Ramos (cell line): ENCODE measurements around the gene SYNPO.

Experiments
- in situ Hi-C: fragments of 300-500 bp; cut with MboI; formaldehyde crosslinking; loops from one replicate; pipeline ENCODE4 v1.14.3; 2022; ENCODE audit warnings: low sequenced_read_pairs; ENCODE audit not compliant: unreplicated experiment

Gene SYNPO, protein sequence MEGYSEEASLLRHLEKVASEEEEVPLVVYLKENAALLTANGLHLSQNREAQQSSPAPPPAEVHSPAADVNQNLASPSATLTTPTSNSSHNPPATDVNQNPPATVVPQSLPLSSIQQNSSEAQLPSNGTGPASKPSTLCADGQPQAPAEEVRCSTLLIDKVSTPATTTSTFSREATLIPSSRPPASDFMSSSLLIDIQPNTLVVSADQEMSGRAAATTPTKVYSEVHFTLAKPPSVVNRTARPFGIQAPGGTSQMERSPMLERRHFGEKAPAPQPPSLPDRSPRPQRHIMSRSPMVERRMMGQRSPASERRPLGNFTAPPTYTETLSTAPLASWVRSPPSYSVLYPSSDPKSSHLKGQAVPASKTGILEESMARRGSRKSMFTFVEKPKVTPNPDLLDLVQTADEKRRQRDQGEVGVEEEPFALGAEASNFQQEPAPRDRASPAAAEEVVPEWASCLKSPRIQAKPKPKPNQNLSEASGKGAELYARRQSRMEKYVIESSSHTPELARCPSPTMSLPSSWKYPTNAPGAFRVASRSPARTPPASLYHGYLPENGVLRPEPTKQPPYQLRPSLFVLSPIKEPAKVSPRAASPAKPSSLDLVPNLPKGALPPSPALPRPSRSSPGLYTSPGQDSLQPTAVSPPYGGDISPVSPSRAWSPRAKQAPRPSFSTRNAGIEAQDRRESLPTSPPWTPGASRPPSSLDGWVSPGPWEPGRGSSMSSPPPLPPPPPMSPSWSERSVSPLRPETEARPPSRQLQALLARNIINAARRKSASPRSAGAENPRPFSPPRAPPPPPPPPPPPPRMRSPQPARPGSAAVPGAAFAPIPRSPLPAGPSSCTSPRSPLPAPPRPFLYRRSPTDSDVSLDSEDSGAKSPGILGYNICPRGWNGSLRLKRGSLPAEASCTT

DNA sequence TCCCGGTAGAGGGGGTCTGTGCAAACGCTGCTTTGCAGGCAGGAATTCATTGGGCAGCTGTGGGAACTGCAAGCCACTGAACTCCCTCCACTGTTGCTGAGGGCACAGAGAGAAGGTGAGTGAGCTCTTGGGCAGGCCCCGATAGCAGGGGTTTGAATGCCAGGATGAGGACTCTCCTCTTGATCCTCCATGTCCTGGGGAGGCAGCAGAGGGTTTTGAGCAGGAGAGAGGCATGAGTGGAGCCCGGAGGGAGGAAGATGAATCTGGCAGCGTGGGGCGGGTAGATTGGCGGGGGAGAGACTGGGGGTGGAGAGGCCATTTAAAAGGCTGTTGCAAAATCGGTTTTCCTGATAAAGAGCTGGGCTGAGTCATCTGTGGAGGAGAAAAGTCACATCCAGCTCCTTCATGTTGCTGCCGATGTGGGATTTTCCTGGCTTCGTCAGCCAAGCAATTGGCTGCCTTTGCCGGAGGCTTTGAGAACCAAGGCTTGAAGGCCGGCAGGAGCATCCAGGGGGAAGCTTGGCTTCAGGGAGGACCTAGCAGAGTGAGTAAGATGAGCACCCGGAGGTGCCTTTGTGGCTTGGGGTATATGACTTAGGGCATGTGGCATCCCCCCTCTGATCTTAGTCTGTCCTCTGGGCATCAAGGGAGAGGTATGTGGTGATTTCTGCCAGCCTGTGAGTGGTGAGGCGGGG is at the start of gene SYNPO:
SYNPO (plus strand) TSS at position 350 of the 695 bp plus-strand sequence. CDS start 7,616 bp downstream, outside the sequence.
- in situ Hi-C loops, result no loop called here

DNA sequence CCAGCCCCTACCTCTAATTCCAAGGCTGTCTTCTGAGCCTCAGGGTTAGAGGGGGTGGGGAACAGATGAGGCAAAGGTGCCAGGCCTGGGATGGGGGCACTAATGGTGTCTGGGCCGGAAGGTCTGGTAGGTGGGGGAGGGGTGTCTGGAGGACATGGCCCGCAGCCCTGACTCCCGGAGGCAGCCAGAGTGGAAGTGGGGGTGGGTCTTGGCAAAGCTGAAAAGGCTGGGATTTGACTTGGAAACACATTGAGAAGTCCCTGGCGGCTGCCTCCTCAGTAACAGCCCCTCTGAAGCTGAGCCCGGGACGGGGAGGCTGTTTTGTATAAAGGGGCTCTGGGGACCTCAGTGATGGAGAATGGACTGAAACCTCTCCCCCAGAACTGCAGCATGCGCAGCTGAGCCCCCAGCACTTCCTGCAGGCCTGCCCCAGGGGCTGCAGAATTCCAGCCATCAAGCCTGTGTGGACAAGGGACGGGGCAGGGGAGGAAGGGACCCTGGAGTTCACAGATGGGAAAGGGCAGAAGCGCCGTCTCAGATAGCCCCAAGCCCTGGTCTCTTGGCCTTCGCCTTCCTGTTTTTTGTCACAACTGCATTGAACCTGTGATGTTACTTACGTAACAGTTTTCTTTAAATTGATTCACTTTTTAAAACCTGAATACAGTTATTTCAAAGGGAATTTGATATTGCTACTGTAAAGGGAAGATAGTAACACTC is 49.3 kb upstream of the SYNPO start:
- in situ Hi-C loops, result no loop called here

DNA sequence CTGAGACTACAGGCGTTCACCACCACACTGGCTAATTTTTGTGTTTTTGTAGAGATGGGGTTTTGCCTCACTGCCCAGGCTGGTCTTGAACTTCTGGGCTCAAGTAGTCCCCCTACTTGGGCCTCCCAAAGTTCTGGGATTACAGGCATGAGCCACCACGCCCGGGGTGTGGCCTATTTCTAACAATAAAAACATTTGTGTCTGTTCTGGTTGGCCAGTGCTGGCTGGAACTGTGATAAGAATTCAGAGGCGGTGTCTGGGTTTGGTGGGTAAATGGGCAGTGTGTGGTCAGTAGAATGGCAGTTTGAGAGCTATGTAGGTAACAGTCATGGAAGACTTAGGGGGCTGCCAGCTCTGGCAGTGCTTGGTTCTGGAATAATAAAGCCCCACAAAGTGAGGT is 46.9 kb upstream of the SYNPO start:
- in situ Hi-C loops, result no loop called here

DNA sequence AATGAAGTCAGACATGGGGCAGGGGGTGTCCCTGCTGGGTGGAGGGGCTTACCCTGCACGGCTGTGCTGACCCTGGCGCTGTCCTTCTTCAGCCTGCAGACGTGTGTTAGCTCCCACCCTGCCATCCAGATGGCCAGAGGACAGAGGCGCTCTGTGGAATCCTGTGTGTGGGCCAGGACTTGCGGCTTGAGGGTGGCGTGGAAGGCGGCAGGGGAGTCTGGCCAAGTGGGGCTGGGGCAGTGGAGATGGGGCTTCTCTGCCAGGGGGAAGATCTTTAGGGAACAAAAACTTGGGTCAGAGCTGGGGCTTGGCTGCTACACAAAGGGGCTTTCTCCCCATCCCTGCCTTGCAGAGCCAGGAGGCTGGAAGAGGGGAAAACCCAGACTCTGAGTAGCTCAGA is 46.5 kb upstream of the SYNPO start:
- in situ Hi-C loops, result no loop called here

DNA sequence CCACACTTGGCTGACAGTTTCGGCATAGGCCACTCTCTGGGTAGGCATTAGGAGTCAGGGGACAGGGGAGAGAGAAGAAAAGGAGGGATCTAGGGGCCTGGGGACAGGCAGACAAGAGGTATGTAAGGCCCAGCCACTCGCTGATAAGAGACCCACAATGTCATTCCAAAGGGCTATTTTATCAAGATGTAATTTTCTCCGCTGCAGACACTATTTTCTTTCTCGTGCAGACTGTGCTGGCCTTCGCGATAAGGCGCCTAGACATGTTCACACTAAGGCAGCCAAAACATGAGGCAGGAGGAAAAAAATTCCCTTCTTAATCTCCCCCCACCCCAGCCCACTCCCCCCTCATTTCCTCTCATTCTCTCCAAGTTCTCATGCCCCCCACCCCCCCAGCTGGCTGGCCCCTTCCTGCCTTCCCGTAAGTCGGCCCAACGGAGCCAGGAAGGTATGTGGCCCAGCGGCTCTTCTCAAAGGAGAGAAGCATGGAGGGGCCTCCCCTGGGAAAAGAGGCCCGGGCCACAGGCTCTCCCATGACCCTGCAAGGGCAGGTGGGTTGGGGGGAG is 44.9 kb upstream of the SYNPO start:
- in situ Hi-C loops, result no loop called here

DNA sequence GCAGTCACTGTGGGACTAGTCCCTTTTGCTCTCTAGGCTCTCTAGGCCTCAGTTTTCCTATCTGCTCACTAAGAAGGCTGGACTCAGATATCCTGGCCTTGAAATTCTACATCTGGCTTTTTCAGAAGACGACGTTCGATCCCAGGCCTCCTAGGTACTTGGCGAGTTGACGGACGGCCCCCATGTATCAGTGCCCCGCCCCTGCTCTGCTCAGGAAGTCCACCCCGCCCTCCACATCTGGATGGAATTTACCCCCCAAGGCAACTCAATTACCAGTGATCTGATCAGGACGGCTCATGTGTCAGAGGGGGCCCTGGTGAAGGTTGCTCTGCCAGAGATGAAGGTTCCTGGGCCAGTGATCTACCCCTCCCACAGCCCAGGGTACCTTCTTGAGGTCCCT is 44.1 kb upstream of the SYNPO start:
- in situ Hi-C loops, result no loop called here

DNA sequence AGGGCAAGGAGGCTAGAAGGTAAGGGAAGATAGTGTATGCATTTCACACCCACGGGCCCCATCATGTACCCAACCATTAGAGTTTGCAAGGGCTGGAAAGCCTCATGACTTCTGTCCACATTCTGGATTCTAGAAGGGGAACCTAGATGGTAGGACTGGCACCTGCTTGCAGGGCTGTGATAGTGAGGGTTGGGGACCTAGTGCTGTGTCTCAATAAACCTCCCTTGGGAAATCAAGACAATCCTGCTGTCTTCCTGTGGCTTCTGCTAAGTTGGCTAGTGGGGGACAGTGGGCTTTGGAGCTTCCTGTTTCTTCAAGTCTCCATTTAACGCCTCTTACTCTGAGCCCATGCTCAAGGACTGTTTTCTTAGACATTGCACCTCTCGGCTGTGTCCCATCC is 43.6 kb upstream of the SYNPO start:
- in situ Hi-C loops, result no loop called here

DNA sequence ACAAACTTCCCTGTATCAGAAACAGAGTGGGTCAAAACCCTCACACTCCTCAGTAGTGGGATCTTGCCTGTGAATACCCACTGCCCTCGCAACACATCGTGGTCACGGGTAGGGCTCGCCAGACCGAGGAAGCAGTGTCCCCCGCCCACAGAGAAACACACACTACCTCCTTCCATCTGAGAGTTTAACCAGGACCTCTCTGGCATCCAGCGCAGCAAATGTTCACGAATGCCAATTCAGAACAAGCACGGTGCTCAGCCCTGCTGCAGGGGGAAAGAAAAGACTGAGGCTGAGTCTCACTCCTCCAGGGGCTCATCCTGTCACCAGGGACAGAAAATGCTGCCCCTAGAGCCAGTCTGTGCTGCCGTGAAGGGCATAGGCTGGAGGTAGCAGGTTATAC is 42.5 kb upstream of the SYNPO start:
- in situ Hi-C loops, result no loop called here

DNA sequence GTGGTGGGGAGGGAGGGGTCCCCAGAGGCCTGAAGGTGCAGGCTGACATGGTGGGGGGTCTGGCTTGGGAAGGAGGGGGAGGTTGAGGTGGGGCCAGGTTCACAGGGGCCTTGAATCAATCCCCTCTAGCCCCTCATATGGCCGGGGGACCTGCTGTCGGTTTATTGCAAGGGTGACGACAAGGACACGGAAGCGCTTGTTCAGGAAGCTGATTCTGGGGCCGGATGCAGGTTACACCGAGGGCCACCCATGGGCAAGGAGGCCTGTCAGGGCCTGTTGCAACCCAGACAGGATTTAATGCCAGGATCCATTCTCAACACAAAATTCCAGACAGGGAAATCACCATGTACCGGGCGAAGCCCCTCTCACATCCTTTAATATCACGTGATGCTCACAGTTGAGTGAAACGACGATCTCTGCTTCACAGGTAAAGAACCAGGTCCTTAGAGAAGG is 41.6 kb upstream of the SYNPO start:
- in situ Hi-C loops, result no loop called here

DNA sequence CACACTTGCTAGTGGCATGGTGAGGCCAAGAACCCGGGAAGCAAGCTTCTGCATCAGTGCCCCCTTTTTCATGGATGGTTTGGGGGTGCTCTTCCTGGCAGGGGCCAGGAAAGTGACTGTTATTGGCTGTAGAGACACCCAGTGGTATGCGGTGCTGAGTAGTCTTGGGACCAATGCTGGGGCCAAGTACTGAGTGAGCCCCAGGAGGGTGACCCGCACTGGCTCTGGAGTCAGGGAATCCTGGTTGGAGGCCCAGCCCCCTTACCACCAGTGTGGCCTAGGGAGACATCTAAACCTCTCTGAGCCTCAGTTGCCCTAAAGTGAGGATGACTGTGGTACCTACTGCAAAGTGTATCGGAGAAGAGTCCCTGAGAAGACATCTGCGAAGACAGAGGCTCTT is 41.2 kb upstream of the SYNPO start:
- in situ Hi-C loops, result no loop called here

DNA sequence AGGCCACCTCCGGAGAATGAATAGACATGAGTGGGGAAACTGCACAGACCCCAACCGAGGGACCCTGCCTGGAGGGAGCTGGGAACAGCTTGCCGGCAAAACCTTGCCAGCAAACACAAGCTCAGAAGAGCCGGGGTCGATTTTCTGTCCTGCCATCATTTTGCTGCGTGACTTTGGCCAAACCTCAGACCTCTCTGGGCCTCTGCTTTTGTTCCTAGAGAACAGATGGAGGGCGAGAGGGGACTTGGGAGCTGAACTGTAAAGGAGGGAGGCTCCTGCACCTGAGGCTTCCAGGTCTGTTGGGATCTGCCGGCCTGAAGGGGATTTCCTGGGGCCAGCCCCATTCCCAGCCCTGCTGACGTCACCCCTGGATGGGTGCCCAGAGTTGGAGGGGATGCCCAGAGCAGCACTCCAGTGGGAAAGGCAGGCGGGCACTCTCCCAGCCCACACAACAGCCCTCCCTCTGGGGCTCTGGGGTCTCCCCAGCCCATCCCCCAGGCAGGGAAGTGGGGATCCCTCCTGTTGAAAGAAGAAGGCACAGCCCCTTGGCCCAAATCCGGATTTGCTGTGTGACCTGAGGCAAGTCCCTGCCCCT is 40.4 kb upstream of the SYNPO start:
- in situ Hi-C loops, result no loop called here

DNA sequence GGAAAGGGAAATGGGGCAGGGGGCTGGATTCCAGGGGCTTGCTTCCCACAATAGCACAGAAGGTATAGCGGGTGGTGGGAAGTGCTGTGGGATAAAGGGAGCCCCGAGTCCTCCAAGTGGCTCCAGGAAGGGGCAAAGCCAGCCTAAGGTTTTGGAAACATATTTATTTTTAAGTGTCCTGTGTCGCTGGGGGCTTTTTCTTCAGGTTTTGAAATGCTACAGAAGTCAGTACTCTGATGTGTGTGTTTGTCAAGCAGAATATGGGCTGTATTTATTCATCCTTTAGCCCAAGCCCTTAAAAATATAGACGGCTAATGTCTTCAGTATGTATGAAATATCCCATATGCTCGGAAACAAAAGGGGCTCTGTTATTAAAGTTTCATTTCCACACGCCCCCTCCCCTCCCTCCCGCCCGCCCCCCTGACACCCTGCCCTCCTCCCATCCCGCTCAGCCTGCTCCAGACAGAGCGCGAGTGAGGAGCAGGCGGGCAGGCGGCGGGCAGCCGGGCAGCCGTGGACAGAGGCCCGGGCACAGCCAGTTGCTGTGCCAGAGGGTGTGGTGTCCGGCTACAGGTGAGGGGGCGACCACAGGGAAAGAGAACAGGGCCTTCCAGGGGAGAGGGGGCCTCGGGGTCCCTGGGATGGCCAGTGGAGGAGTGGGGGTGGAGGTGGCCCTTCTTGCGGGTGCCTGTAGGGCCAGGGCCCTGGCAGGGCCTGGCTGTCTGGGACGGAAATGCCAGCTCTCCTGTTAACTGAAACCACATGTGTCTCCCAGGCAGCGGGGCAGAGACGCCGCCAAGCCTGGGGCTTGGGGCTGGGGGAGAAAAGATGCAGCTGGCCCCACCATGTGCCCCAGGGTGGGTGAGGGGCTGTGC is 39.6 kb upstream of the SYNPO start:
- in situ Hi-C loops, result no loop called here

DNA sequence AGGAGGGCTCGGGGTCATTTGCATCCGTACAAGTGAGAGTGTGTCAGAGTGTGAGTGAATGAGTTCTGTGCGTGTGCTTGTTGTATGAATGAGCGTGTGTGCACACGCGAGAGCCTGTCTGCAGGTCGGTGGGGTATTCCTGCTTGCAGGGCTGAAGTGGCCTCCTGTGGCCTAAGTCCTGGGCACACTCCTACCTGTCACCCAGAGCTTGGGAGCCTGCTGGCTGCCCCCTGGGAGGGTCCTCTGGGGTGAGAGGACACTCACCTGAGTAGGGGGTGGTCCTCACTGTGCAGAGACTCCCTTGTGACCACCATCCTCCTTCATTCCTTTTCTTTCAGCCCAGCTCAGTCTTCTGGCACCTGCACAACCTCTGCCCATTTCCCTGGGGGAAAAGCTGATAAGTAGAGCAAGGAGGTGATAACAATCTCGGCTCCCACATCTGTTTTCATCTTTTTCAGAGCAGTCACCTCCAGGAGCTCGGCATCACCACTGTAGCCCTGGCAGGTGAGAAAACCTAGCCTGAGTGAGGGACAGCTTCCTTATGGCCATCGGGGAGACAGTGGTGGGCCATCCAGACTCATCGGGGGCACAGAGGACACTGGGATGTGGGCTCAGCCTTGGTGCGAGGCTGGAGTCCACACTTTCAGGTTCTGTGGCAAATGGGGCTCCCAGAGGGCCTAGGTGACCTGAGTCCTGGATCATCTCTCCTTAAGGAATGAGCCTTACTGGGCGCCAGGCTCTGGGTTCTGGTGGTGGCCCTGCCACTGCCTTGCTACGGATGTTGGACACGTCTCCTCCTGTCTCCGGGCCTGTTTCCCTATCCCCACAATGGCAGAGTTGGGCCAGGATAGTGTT is 38.7 kb upstream of the SYNPO start:
- in situ Hi-C loops, result no loop called here

DNA sequence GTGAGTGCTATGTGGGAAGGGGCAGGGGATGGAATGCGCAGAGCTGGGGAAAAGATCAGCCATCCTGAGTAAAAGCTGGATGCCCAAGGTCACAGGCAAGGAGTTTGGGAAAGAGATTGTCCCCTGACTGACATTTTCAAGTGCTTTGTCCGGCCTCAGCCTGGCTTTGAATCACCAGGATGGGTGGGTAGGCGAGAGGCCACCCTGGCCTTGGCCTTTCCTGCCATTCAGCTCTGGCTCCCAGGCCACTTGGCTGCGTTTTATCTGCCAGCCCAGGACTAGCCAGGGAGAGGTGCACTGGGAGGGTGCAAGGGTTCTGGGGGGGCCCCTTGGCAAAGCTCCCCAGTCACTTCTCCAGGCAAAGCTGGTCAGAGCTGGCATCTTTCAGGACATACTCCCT is 37.4 kb upstream of the SYNPO start:
- in situ Hi-C loops, result no loop called here

DNA sequence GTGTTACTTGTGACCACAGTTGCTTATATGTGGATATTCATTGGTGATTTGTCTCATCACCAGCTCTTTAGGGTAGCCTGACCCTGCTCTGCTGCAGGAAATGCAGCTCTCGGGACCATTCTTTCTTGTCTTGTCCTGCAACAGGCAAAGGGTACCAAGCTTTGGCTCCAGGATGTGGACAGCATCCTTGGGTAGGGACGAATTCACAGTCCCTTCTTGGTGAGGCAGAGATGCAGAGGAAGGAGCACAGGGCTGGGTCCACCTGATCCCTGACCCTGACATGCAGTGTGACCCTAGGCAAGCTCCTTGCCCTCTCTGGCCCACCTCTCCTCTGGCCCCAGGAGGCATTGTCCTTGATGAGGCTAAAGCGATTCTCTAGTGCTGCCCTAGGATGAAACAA is 37.0 kb upstream of the SYNPO start:
- in situ Hi-C loops, result no loop called here

DNA sequence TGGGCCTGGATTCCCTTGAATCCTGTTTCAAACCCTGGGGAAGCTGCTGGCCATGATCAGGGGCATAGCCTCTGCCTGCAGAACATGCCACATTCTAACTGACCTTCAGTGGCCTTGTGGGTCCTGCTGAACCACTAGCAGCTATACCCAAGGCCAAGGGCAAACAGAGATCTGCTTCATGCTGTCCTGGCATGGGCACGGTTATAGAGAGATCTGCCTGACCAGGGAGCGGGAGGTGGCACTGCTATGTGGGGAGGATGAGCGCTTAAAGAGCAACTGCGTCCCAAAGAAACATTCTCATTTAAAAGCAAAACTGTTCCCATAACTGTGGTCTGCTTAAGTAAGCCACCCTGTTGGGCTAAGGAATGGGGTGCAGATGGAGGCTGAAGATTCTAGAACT is 36.5 kb upstream of the SYNPO start:
- in situ Hi-C loops, result no loop called here

DNA sequence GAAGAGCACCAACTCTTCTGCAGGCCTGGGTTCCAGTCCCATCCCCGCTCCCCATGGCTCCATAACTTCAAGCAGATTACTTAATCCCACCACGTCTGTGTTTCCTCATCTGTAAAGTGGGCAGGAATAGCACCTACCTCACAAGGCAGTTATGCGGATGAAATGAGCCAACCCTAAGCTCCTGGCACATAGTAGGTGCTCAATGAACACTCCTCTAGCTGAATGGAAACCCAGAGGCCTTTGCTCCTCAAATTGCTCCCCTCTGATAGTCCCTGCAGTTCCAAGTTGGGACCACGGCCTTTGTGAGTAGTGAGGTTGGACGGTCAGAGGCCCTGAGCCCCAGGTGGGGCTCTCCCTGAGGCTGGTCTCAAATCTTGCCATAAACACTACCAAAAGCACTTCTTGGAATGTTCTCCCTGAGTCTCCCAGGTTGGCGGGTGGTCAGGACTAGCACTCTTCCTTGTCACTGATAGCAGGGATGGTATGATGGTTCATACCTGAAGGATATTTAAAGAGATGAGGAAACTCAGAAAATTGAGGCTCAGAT is 35.5 kb upstream of the SYNPO start:
- in situ Hi-C loops, result no loop called here
